ENCODE results near the gene CAMK1D.
"Not testable (repeated sequence)": the region's sequence is repeated elsewhere in the genome, so short reads cannot be mapped to it uniquely, and the experiment has no call there.

The CAMK1D gene

GRCh38 chr10:12492016-12492415 lies 142.7 kb downstream of the CAMK1D start:
- TF ChIP-seq ZFP3 (CRISPR knock-in tag; IDR thresholded peaks at IDR 0.05) (no peak), ZNF565 (CRISPR knock-in tag; conservative IDR thresholded peaks at IDR 0.05; ENCODE audit: low read depth) (no peak), TSHZ2 (CRISPR knock-in tag; IDR thresholded peaks at IDR 0.05) (no peak), SNAI2 (CRISPR knock-in tag; IDR thresholded peaks at IDR 0.05) (no peak), CREB5 (CRISPR knock-in tag; IDR thresholded peaks at IDR 0.05; ENCODE audit: low read depth) (no peak), OSR1 (CRISPR knock-in tag; IDR thresholded peaks at IDR 0.05) (no peak), ARNTL (CRISPR knock-in tag; IDR thresholded peaks at IDR 0.05; ENCODE audit: borderline replicate concordance, low read depth) (no peak)
- ATAC-seq = no peak

- not testable (repeated sequence) for ATAC-seq
Observed at GRCh38 chr10:12497046-12497445, 147.7 kb downstream of the CAMK1D start.

- TF ChIP-seq TCF4 (CRISPR knock-in tag; IDR thresholded peaks at IDR 0.05; ENCODE audit: borderline replicate concordance) (no peak), ZNF70 (CRISPR knock-in tag; IDR thresholded peaks at IDR 0.05) (no peak), ZC3H10 (CRISPR knock-in tag; IDR thresholded peaks at IDR 0.05) (no peak)
- peak; percentile 44 for ATAC-seq
Observed at GRCh38 chr10:12499076-12499986, 150.0 kb downstream of the CAMK1D start.

- ATAC-seq = no peak
- TF ChIP-seq ZNF565 (CRISPR knock-in tag; conservative IDR thresholded peaks at IDR 0.05; ENCODE audit: low read depth) = no peak
- no peak for TF ChIP-seq TOX (CRISPR knock-in tag; IDR thresholded peaks at IDR 0.05; ENCODE audit: borderline replicate concordance)
- no peak for TF ChIP-seq BACH2 (CRISPR knock-in tag; IDR thresholded peaks at IDR 0.05; ENCODE audit: borderline replicate concordance)
- TF ChIP-seq RARB (CRISPR knock-in tag; IDR thresholded peaks at IDR 0.05) = no peak
- TF ChIP-seq ZC3H10 (CRISPR knock-in tag; IDR thresholded peaks at IDR 0.05) = no peak
- no peak for TF ChIP-seq ESRRG (CRISPR knock-in tag; IDR thresholded peaks at IDR 0.05)
- TF ChIP-seq TCF4 (CRISPR knock-in tag; IDR thresholded peaks at IDR 0.05; ENCODE audit: borderline replicate concordance) = no peak
- TF ChIP-seq PPARA (CRISPR knock-in tag; IDR thresholded peaks at IDR 0.05; ENCODE audit: borderline replicate concordance) = no peak
- TF ChIP-seq CREB5 (CRISPR knock-in tag; IDR thresholded peaks at IDR 0.05; ENCODE audit: low read depth) = no peak
- no peak for TF ChIP-seq ZFP3 (CRISPR knock-in tag; IDR thresholded peaks at IDR 0.05)
- no peak for TF ChIP-seq ISL1 (CRISPR knock-in tag; IDR thresholded peaks at IDR 0.05)
- no peak for TF ChIP-seq CSRNP3 (CRISPR knock-in tag; IDR thresholded peaks at IDR 0.05)
- TF ChIP-seq PATZ1 (CRISPR knock-in tag; IDR thresholded peaks at IDR 0.05; ENCODE audit: borderline replicate concordance) = no peak
- no peak for TF ChIP-seq TSHZ2 (CRISPR knock-in tag; IDR thresholded peaks at IDR 0.05)
- no peak for TF ChIP-seq SNAI2 (CRISPR knock-in tag; IDR thresholded peaks at IDR 0.05)
- TF ChIP-seq ZFP30 (CRISPR knock-in tag; IDR thresholded peaks at IDR 0.05) = no peak
- no peak for TF ChIP-seq GLIS3 (CRISPR knock-in tag; IDR thresholded peaks at IDR 0.05)
Observed at GRCh38 chr10:12500381-12501303, 151.3 kb downstream of the CAMK1D start.

All from SK-N-SH treated with all-trans-retinoic acid at 6 μM for 48 hours (cell line).